HG03060 (cell line): ENCODE measurements around the gene AGPAT1.

Source experiments
- ATAC-seq: cut with Tn5 transposase; IDR thresholded peaks from one replicate; pipeline ENCODE4 v1.9.1; 2021; ENCODE audit warnings: low read depth, moderate number of reproducible peaks; ENCODE audit not compliant: unreplicated experiment

The AGPAT1 gene

GRCh38 chr6:32173051-32173727, 2.7 kb downstream of the AGPAT1 start:
- no peak for ATAC-seq

DNA sequence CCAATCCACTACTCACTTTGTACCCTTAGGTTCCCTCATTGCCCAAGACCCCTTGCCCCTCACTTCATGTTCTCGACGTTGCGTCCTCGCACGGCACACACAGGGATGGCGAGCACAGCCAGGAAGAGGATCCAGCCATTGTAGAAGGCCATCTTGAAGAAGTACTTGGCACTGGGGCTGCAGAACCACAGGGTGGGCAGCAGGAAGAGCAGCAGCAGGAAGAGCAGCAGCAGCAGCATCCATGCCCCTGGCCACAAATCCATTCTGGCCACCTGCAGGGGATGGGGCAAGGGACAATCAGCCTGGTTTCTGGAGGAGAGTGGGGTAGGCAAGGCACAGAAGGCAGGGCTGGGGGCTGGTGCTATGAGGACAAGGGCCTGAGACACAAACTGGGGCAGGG, 4.7 kb downstream of the AGPAT1 start:
- ATAC-seq, result no peak

DNA sequence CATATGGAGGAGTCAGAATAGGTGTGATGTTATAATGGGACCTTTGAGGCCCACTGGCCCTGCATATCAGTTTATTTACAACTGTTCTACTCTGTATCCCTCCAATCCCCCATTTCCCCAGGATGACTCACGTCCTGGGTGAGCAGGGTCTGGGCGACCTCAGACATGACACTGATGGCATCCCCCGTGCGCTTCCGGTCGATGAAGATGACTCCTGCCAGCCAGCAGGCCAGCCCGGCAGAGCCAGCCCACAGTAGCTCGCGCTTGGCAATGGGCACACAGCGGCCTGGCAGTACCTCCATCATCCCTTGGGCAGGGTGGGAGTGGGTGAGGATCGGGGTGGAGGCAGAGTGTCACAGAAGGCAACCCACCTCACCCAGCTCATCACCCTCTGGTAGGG, 5.6 kb downstream of the AGPAT1 start:
- ATAC-seq, result no peak

DNA sequence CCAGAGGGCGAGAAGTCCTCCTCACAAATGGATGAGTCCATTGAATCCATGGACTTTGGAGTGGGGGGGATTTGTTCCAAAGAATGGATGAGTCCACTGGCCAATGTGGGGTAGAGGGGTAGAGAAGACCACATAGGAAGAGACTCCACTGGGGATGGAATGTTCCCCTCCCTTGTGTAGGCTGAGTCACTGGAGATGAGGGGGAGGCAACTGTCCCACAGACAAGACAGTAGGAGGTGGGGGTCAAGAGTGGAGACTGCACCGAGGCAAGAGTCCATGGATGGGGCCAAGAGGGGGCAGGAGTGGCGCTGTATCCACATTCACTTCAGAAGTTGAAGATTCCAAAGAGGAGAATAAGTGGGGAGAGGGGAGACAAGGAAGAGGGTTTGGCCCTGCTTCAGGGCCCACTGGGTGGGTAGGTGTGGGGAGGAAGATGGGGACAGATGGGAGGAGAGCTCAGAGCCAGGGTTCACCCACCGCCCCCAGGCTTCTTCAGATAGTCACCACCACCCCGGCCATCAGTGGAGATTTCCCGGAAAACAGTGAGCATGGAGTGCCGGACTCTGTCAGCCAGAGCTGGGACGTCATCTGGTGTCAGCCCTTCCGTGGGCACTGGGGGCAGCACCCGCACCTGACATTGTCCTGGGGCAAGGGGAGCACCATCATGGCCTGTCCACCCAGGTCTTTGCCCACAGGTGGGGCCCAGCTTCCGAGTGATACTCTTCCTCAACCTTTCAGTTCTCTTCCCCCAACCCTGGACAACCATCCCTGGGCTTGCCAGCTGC, 6.9 kb downstream of the AGPAT1 start:
- ATAC-seq, result no peak

DNA sequence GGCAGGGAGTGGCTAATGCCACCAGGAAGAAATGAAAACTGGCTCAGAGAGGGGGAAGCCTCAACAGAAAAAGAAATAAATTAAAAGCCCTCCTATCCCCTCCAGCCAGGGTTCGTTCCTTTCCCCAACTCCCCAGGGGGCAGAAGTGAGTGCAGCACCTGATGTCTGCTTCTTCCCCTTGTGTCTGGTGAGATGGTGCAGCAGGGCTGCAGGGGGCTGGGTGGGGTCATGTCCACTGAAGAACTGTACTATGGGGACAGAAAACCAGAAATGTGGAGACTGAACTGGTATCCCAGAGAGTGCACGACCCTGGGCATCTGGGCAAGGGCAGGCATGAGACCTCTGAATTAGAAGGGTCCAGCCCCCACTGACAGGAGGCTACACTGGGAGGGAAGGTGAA, 7.5 kb downstream of the AGPAT1 start:
- ATAC-seq, result no peak

- ATAC-seq, result no peak
Measured at GRCh38 chr6:32167761-32168262, 8.1 kb downstream of the AGPAT1 start.

DNA sequence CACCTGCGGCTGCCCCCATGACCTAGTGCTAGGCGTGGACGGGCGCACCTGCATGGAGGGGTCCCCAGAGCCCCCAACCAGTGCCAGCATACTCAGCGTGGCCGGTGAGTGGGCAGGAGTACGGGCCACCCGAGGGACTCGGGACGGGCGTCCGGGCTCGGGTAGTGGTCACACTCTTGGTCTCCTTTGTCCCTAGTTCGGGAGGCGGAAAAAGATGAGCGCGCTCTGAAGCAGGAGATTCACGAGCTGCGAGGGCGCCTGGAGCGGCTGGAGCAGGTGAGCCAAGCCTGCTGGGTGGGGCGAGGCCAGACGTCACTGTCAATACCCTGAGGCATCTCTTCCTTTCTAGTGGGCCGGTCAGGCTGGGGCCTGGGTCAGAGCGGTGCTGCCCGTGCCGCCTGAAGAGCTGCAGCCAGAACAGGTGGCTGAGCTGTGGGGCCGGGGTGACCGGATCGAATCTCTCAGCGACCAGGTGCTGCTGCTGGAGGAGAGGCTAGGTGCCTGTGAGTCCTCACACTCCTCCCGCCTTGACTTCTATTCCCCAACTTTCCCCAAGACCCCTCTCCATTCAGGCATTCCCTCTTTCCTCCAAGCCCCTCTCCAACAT, 8.6 kb downstream of the AGPAT1 start:
- no peak for ATAC-seq

GRCh38 chr6:32166411-32167061, 9.3 kb downstream of the AGPAT1 start:
- ATAC-seq, result no peak

DNA sequence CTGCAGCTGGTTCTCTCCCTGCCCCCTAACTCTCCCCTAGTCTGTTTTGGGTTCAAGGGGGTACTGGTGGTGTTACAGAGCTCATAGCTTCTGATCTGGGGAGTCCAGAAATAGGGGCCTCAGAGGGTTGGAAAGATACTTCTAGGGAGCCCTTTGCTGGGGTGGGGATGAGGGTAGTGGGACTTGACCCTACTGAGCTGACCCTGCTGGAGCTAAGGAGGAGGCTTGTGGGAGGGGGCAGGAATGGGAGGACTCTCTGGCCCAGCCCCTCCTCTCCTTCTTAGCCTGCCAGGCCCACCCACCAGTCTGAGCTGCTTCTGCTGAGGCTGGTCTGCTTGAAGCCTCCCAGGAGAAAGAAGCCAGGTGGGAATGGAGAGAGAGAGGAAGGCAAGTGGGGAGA, 11.6 kb downstream of the AGPAT1 start, which contains the start of gene EGFL8:
Gene EGFL8 (plus strand): TSS at position 301 of the 400 bp plus-strand sequence. CDS start 1,571 bp downstream, outside the sequence.
- ATAC-seq, result no peak

- no peak for ATAC-seq
Measured at GRCh38 chr6:32163559-32164258, 12.2 kb downstream of the AGPAT1 start.

DNA sequence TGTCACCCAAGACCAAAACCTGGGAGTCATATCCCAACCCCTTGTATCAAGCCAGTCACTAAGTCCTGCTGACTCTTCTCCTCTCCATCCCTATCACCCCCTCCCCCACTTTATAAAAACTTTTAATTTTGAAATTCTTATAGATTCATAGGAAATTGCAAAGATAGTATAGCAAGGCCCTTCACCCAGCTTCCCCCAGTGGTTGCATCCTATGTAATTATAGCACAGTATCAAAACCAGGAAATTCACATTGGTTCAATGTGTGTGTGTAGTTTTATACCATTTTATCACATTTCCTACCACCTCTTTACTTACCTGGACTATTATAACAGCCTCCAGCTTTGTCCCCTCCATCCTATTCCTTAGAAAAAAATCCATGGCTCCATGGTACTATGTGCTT, 17.8 kb downstream of the AGPAT1 start:
- no peak for ATAC-seq

- ATAC-seq, result no peak
Measured at GRCh38 chr6:32156891-32157290, 19.0 kb downstream of the AGPAT1 start.

- no peak for ATAC-seq
Measured at GRCh38 chr6:32154514-32155161, 21.2 kb downstream of the AGPAT1 start.

- no peak for ATAC-seq
Measured at GRCh38 chr6:32153564-32154513, 22.0 kb downstream of the AGPAT1 start, which contains the start of gene PPT2. TSS of gene PPT2 (plus strand) at chr6:32154141. CDS start at chr6:32154595, 454 bp downstream.

DNA sequence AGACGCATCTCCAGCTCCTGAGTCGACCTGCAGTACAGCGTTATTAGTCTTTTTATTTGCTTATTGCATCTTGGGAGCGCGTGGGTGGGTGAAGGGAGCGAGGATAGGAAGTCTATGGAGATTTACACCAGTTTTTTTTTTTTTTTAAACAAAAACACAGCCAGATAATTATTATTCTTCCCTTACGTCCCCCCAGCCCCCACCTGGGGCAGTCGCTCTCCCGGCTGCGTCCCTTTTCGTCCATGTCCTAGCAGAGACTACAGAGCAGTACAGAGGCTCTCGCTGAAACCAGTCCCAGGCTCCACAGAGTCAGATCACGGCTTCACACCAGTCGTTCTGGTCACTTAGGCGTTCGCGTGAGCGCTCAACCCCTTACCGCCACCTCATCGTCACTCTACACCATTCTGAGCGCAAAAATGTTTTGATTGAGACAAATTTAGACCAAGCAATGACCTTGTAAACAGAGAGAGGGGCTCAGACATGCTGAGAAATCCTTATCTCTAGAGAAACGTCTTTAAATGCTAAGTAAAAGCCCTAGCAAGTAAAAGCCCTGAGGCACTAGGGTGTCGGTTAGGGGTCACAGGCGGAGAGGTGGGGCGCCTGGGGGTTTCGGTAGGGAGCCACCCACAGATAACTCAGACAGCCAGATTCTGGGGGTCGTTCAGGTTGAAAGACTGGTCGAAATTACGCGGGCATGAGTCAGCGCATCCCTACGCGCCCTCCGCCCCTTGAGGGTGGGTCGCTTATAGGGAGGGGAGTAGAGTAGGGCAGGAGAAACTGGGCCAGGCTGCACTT, 22.9 kb downstream of the AGPAT1 start:
- ATAC-seq, result no peak

DNA sequence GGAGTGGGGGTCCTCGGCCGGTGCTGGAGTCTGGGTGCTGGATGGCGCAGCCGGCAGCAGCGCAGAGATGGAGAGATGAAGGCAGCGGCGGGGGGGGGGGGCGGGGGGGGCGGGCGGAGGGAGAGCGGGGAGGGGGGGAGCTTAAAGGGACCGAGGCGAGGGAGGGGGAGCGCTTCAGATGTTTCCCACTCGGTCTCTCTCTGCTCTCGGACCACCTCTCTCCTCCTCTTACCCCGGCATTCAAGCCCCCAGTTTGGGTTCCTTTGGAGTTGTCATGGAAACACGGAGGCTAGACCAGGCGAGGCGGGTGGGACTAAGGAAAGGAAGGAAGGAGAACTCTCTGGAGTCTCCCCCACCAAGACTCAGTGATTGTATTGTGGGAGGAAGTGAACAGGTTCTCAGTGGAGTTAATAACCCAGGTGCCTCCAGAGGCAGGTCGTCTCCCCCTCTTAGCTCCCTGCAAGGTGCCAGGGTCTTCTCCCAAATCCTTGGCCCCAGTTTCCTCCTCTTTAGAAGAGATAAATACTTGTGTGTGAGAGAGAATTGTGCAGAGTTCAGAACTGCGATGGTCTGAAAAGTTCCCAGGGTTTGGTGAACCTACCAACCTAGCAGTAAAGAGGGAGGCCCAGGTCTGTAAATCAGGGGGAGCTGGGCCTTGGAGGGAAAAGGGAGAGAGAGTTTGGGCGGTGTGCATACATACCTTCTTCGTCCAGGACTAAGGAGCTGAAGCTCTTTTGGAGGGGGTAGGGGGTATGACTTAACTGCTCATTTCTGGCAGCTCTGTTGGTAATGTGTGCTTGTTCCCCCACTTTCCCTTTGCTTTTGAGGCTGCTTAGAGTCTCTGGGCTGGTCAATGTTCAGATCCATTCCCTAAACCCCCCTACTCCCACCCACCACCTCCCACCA, 23.8 kb downstream of the AGPAT1 start, which contains the start of gene PRRT1:
Gene PRRT1 (minus strand): TSS at position 77 of the 906 bp plus-strand sequence. CDS start 112 bp downstream, outside the sequence.
- ATAC-seq, result no peak
